Right lobe of liver (tissue), 4 donors: ENCODE measurements around the gene PRPSAP2.
"Not testable (repeated sequence)": the region's sequence is repeated elsewhere in the genome, so short reads cannot be mapped to it uniquely, and the experiment has no call there.

Experiments used
- CTCF ChIP-seq, 4 donors: fragments of 200-600 bp in 3 of 4; fragments of 450-650 bp in 1 of 4; IDR thresholded peaks; one replicate each; pipeline versions ENCODE4 v1.5.1 to v1.8.0; 2016 to 2022; ENCODE audit warnings: antibody characterized with exemption in 4 of 4, mild to moderate bottlenecking in 2 of 4
- POLR2A ChIP-seq: fragments of 450-650 bp; IDR thresholded peaks from one replicate; pipeline ENCODE4 v1.6.1; 2017; ENCODE audit warnings: antibody characterized with exemption, mild to moderate bottlenecking
- donor health status: DM: no; HTN: no; CAD: no.
- donor health status: DM: no; HTN: no; CAD: no.
- donor health status: DM: no; HTN: yes; CAD: no.

- TF ChIP-seq CTCF (IDR thresholded peaks at IDR 0.05); POLR2A: not testable (repeated sequence)
These were observed 64.7 kb downstream of the PRPSAP2 start for GRCh38 chr17:18922596-18922995.
